B cell (primary cell): ENCODE data around the gene ZBP1. TPM values are rescaled to one million over a fixed set of nuclear protein-coding genes. Genes with fewer than 3 reads are reported as not detected.

Experiments
- ATAC-seq: fragments of 200-7000 bp; cut with Tn5 transposase; one replicate; pipeline ENCODE4 v1.10.0; 2021; ENCODE audit warnings: low read depth, mild to moderate bottlenecking, moderate number of reproducible peaks, moderate library complexity
- CTCF ChIA-PET: fragments of 350-600 bp; sonication (Branson Sonifier 250); formaldehyde crosslinking; loops from one replicate; lab custom pipeline; 2021; ENCODE audit warnings: antibody characterized with exemption, inconsistent platforms; lab: Charles Lee
- POLR2A ChIA-PET: fragments of 350-600 bp; sonication (Branson Sonifier 250); formaldehyde crosslinking; loops from one replicate; lab custom pipeline; 2021; ENCODE audit warnings: antibody characterized with exemption; lab: Charles Lee
- DNase-seq: peaks from one replicate; pipeline ENCODE4 v3.0.0; 2013
- H2AFZ ChIP-seq: 2 replicates; pipeline ENCODE4 v1.6.1; 2012; ENCODE audit warnings: mild to moderate bottlenecking, low read depth, low read length; ENCODE audit not compliant: insufficient read depth, poor library complexity, severe bottlenecking
- H3K27ac ChIP-seq, 2 donors: 1 replicate in 1 of 2; 2 replicates in 1 of 2; pipeline ENCODE4 v1.5.1; 2012 to 2013; ENCODE audit warnings: low read length in 2 of 2, mild to moderate bottlenecking in 2 of 2, moderate library complexity in 1 of 2
- H3K27me3 ChIP-seq, 4 experiments: fragments of 200-600 bp in 1 of 4; sonication (generic) in 1 of 4; replicated peaks in 1 of 4; 1 replicate in 2 of 4; 2 replicates in 2 of 4; pipeline versions ENCODE4 v1.6.1 to v1.7.0; 2013 to 2016; ENCODE audit warnings: low read length in 3 of 4, mild to moderate bottlenecking in 2 of 4, mixed read lengths in 1 of 4, moderate library complexity in 1 of 4; ENCODE audit not compliant: insufficient read depth in 4 of 4, control insufficient read depth in 3 of 4; ENCODE audit errors: control extremely low read depth in 1 of 4
- H3K36me3 ChIP-seq, 2 experiments: replicated peaks in 1 of 2; 1 replicate in 1 of 2; 2 replicates in 1 of 2; pipeline versions ENCODE4 v1.6.1 to v1.7.1; 2013; ENCODE audit warnings: low read length in 1 of 2; ENCODE audit not compliant: insufficient read depth in 2 of 2, control insufficient read depth in 1 of 2; ENCODE audit errors: control extremely low read depth in 1 of 2, extremely low read depth in 1 of 2
- H3K4me1 ChIP-seq, 2 donors: fragments of 200-600 bp in 1 of 2; sonication (generic) in 1 of 2; 1 replicate in 1 of 2; 2 replicates in 1 of 2; pipeline versions ENCODE4 v1.5.1 to v1.6.1; 2013 to 2017; ENCODE audit warnings: low read length in 2 of 2; ENCODE audit not compliant: control insufficient read depth in 2 of 2, insufficient read depth in 2 of 2
- H3K4me2 ChIP-seq: replicated peaks from 2 replicates; pipeline ENCODE3; 2012; ENCODE audit warnings: mild to moderate bottlenecking, low read depth, low read length; ENCODE audit not compliant: poor library complexity, severe bottlenecking
- H3K4me3 ChIP-seq, 5 experiments: fragments of 200-600 bp in 1 of 5; sonication (generic) in 1 of 5; 1 replicate in 3 of 5; 2 replicates in 2 of 5; pipeline versions ENCODE4 v1.5.1 to v1.7.0; 2011 to 2016; ENCODE audit warnings: low read length in 4 of 5, mild to moderate bottlenecking in 4 of 5, low read depth in 2 of 5, control low read depth in 1 of 5, moderate library complexity in 1 of 5; ENCODE audit not compliant: insufficient read depth in 1 of 5; ENCODE audit errors: control extremely low read depth in 1 of 5, extremely low read depth in 1 of 5
- H3K79me2 ChIP-seq: fragments of 200-600 bp; sonication (generic); one replicate; pipeline ENCODE4 v1.6.0; 2016; ENCODE audit warnings: low read length; ENCODE audit not compliant: control insufficient read depth, insufficient read depth
- H3K9ac ChIP-seq: fragments of 200-600 bp; sonication (generic); 2 replicates; pipeline ENCODE4 v1.6.1; 2017; ENCODE audit warnings: mild to moderate bottlenecking, low read length, moderate library complexity
- H3K9me3 ChIP-seq, 3 donors: one replicate each; pipeline versions ENCODE4 v1.6.1 to v1.7.1; 2013; ENCODE audit warnings: low read length in 2 of 3; ENCODE audit not compliant: control insufficient read depth in 2 of 3, insufficient read depth in 1 of 3; ENCODE audit errors: control extremely low read depth in 1 of 3
- H4K20me1 ChIP-seq: 2 replicates; pipeline ENCODE4 v1.6.0; 2012; ENCODE audit warnings: mild to moderate bottlenecking, low read length; ENCODE audit not compliant: insufficient read depth, control insufficient read depth, poor library complexity, severe bottlenecking
- H3K27ac Mint-ChIP-seq: one replicate; pipeline ENCODE4 v1.8.0; 2021; ENCODE audit warnings: mixed read lengths
- H3K27me3 Mint-ChIP-seq: one replicate; pipeline ENCODE4 v1.8.0; 2021; ENCODE audit warnings: mixed read lengths
- H3K4me1 Mint-ChIP-seq: one replicate; pipeline ENCODE4 v1.8.0; 2021; ENCODE audit warnings: mixed read lengths
- H3K4me3 Mint-ChIP-seq: one replicate; pipeline ENCODE4 v1.8.0; 2021; ENCODE audit warnings: mixed read lengths
- H3K9me3 Mint-ChIP-seq: one replicate; pipeline ENCODE4 v1.8.0; 2022; ENCODE audit warnings: mixed read lengths; ENCODE audit not compliant: insufficient read depth
- EZH2 ChIP-seq: IDR thresholded peaks from 2 replicates; pipeline ENCODE4 v1.6.1; 2012; ENCODE audit warnings: borderline replicate concordance, low read depth, mild to moderate bottlenecking, moderate library complexity, low read length; ENCODE audit not compliant: insufficient read depth, poor library complexity, severe bottlenecking
- WGBS: methylation state at CpG from one replicate; pipeline ENCODE4 v1.1.5; 2013; ENCODE audit warnings: missing lambda C conversion rate; ENCODE audit not compliant: insufficient coverage; 5-methylcytosine and 5-hydroxymethylcytosine counted together
- intact Hi-C: fragments of 100-400 bp; cut with micrococcal nuclease; formaldehyde crosslinking; loops from one replicate; pipeline ENCODE4 v1.10.0; 2022
- polyA plus RNA-seq: library from polyadenylated mRNA; depleted of rRNA; stranded (reverse); fragments of >200 nt; gene quantifications from 2 replicates; pipeline ENCODE4 v1.2.3, GENCODE V29; 2012
- total RNA-seq, 2 donors: library from RNA; stranded (reverse); fragments of 120-200 nt in 1 of 2; gene quantifications; 1 replicate in 1 of 2; 2 replicates in 1 of 2; pipeline versions ENCODE4 v1.2.3 to v1.2.4, GENCODE V29; 2013 to 2022
- TF ChIP-seq, protein P1 (sequence below): fragments of 200-600 bp; IDR thresholded peaks from one replicate; pipeline ENCODE4 v1.8.0; 2022; ENCODE audit warnings: antibody characterized with exemption, mild to moderate bottlenecking

Gene ZBP1
- total and polyA plus RNA-seq, 2 donors (not counting 1 experiment from before 2014, with no cell fraction given): 29.9 to 69.2 TPM

DNA sequence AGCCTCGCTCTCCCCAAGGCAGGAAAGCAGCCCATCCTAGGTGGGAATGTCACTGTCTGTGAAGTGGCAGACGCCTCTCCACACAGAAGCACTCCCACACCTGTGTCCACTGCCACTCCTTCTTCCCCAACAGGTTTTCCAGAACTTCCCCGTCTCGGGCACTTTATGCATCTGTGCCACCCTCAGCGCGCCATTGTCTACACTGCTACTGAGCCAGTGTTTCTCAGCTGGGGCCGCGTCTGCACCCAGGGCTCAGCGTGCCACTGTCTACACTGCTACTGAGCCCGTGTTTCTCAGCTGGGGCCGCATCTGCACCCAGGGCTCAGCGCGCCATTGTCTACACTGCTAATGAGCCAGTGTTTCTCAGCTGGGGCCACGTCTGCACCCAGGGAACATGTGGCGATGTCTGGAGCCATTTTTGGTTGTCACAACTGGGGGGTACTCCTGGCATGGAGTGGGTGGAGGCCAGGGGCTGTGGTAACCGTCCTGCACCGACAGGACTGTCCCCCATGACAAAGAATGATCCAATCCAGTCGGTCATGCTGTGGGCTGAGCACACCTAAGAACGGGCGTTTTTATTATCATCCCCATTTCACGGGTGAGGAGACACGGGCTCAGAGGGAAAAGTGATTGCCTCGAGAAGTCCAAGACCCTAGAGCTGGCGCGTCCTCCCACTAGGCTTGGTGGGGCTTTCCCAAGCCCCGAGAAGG, 41.7 kb upstream of the ZBP1 start:
- Histone ChIP-seq H3K36me3 (peaks cover 3 to 38% of the 10 kb centered on the region in 2 experiments), H3K9me3 (no peaks in the 10 kb centered on the region), H2AFZ (no peak overlapping the region), H3K27me3 (no peaks in the 10 kb centered on the region), H4K20me1 (peaks cover 94% of the 10 kb centered on the region), H3K79me2 (peaks cover 70% of the 10 kb centered on the region), H3K4me2 (no peak overlapping the region), H3K4me1 (peaks cover 0 to 19% of the 10 kb centered on the region in 2 donors), H3K4me3 (no peak overlapping the region), H3K9ac (no peak overlapping the region), H3K27ac (no peak overlapping the region)
- no peaks in the 10 kb centered on the region for H3K9me3 Mint-ChIP-seq
- WGBS: 89% methylated on average over 24 of the region's 26 CpGs
- H3K4me3 Mint-ChIP-seq: no peak overlapping the region
- ChIA-PET CTCF (no interaction called here), POLR2A (no interaction called here)
- H3K27me3 Mint-ChIP-seq: no peaks in the 10 kb centered on the region
- TF ChIP-seq EZH2: no peak
- TF ChIP-seq, protein P1, sequence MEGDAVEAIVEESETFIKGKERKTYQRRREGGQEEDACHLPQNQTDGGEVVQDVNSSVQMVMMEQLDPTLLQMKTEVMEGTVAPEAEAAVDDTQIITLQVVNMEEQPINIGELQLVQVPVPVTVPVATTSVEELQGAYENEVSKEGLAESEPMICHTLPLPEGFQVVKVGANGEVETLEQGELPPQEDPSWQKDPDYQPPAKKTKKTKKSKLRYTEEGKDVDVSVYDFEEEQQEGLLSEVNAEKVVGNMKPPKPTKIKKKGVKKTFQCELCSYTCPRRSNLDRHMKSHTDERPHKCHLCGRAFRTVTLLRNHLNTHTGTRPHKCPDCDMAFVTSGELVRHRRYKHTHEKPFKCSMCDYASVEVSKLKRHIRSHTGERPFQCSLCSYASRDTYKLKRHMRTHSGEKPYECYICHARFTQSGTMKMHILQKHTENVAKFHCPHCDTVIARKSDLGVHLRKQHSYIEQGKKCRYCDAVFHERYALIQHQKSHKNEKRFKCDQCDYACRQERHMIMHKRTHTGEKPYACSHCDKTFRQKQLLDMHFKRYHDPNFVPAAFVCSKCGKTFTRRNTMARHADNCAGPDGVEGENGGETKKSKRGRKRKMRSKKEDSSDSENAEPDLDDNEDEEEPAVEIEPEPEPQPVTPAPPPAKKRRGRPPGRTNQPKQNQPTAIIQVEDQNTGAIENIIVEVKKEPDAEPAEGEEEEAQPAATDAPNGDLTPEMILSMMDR: no peak
- no peak overlapping the region for H3K27ac Mint-ChIP-seq
- DNase-seq (no peak), ATAC-seq (no peak)
- intact Hi-C loops: no loop called here
- H3K4me1 Mint-ChIP-seq: peaks cover 54% of the 10 kb centered on the region

DNA sequence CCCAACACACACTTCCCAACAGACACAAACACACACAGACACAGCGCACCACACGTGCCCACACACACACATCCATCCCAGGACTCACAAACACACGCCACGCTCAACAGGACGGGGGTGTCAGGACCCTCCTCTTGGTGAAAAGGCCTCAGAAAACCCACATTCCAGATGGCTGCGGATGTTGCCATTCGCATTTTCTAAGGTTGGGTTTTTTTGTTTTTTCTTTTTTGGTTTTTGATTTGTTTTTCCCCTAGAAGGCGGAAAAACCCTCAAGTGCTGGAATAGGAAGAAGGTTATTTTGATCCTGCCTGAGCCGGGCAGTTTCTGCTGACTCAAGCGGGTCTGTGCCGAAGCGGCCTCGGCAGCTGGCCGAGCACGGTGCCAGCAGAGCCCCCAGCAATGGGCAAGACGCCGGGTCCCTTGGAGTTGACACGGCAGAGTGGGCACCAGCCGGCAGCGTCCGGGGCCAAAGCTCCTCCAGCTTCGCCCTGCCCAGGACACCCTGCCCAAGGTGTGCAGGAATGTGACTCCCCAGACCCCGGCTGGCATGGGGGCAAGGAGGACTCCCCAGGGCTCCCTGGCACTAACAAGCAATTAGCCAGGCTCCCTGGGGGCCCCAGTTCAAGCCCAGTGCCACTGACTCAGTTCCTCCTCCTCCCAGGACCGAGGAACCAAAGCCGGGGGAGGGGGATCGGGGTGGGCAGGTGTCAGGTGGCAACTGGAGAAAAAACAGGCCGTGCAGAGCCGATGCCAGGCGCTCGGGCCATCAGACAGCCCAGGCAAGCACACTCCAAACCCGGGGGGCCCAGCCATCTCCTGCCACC, 40.9 kb upstream of the ZBP1 start:
- no peak for ATAC-seq
- intact Hi-C loops: no loop called here
- WGBS: 90% methylated on average over 22 of the region's 31 CpGs
- Histone ChIP-seq H3K27ac (no peak overlapping the region), H3K36me3 (peaks cover 3 to 40% of the 10 kb centered on the region in 2 experiments), H3K4me3 (no peak overlapping the region), H3K79me2 (peaks cover 62% of the 10 kb centered on the region), H3K4me1 (peaks cover 0 to 19% of the 10 kb centered on the region in 2 donors), H3K27me3 (no peaks in the 10 kb centered on the region), H2AFZ (no peak overlapping the region), H4K20me1 (peaks cover 92% of the 10 kb centered on the region), H3K9me3 (no peaks in the 10 kb centered on the region), H3K9ac (no peak overlapping the region), H3K4me2 (no peak overlapping the region)
- H3K4me3 Mint-ChIP-seq: no peak overlapping the region
- CTCF ChIA-PET: no interaction called here
- no peak for DNase-seq
- POLR2A ChIA-PET: no interaction called here
- no peak for TF ChIP-seq EZH2
- TF ChIP-seq, protein P1: no peak
- no peaks in the 10 kb centered on the region for H3K27me3 Mint-ChIP-seq
- peaks cover 52% of the 10 kb centered on the region for H3K4me1 Mint-ChIP-seq
- no peak overlapping the region for H3K27ac Mint-ChIP-seq
- H3K9me3 Mint-ChIP-seq: no peaks in the 10 kb centered on the region
